Measurements from ENCODE around the gene SYNDIG1. TPM values are rescaled to one million over a fixed set of nuclear protein-coding genes. Genes with fewer than 3 reads are reported as not detected.

SYNDIG1 gene
- total RNA-seq, 2 donors from 2014 or later = not detected

DNA sequence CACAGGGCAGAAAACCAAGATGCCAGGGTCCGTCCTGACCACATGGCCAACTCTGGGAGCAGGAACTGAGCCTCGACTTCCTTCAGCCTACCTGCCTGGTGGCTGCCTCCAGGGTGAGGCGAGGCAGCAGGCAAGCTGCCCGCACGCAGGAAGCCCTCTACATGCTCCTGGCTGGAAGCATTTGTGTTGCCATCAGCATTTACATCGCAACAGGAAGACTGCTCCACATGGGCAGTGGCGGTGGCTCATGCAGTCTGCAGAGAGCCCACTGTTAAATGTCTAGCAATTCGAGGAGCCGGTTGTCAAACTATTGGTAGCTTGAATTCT is 233.8 kb downstream of the SYNDIG1 start:
- no peaks in the 10 kb centered on the region for H3K36me3 Mint-ChIP-seq
- H3K4me3 Mint-ChIP-seq = no peak overlapping the region
- no peaks in the 10 kb centered on the region for H3K9me3 Mint-ChIP-seq
- ATAC-seq = no peak
- no peak for DNase-seq (ENCODE audit: low spot score)
- peaks cover 4 to 10% of the 10 kb centered on the region in 2 donors for H3K27me3 Mint-ChIP-seq
- H3K27ac Mint-ChIP-seq = no peak overlapping the region
- H3K4me1 Mint-ChIP-seq (ENCODE audit: low read depth in 2 of 2) = no peaks in the 10 kb centered on the region

DNA sequence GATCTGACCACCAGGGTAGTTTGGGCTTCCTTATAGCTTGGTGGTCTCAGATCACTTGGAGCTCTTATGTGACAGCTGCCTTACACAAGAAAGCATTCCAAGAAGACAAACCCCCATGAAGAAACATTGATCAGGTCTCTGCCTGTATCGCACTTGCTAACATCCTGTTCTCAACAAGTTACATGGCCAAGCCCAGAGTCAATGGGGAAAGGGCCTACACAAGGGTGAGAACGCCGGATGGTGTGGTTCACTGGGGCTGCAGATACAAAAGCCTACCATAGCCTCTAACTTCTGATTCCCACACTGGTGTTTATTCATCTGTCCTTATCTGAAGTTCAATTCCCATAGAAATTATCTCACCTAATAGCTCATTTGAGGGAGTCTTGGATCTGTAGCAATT is 235.5 kb downstream of the SYNDIG1 start:
- Mint-ChIP-seq H3K27me3 (peaks cover 6 to 15% of the 10 kb centered on the region in 2 donors), H3K27ac (no peak overlapping the region), H3K4me3 (no peak overlapping the region), H3K4me1 (ENCODE audit: low read depth in 2 of 2) (no peaks in the 10 kb centered on the region), H3K9me3 (no peaks in the 10 kb centered on the region), H3K36me3 (no peaks in the 10 kb centered on the region)
- ATAC-seq (no peak), DNase-seq (ENCODE audit: low spot score) (no peak)

DNA sequence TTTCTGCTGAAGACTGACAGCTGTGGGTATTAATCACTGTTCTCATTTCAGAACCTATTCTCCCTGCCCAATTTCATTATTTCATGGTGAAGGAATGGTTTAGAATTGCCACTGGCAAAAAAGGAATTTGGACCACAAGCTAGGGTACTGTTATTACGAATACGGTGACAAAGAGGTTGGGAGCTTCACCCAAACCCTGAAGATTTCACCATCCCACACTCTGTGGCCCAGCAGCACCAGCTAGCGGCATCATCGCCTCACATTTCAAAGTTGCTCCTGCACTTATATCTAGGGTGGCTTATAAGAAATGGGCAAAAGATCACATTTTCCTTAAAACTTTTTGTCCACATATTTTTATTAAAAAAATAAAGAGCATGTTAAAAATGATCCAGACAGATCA is 236.1 kb downstream of the SYNDIG1 start:
- H3K4me3 Mint-ChIP-seq = no peak overlapping the region
- DNase-seq (ENCODE audit: low spot score) = no peak
- H3K36me3 Mint-ChIP-seq = no peaks in the 10 kb centered on the region

DNA sequence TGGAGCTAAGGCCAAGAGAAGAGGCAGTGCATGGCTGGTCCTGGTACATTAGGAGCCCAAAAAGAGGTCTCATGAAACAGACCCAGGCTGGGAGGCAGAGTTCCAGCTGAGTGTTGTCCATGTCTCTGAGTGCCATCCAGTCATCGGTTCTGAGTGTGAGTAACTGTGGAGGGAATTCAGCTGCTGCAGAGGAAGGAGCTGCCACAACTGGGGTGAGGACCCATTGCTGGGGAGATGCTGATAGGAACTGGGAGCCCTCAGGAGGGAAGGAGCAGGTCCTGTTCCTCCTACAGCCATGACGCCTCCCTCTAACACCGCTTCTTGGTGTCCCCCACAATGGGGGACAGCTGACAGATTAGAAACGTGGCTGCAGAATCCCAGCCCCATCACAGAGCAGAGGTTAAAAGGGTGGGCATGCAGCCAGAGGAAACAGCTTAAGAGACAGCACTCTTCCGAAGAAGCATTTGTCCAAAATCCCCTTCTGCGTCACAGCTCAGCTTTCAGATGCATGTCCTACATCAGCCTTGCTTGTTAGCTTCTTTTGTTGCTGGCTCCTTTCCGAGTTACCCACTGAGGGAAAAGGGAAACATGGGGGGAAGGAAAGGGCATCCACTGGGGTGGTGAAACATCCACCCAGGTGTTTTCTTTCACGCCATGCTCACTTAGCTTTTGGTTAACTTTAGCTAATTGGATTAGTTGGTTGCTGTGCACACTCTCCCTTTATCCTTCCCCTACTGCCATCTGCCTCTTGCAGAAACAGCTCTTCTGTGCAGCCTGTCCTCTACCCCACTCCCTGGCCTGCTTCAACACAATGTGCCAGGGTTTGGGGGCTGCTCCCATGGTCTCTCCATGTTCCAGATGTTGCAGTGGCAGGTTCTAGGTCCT is 239.2 kb downstream of the SYNDIG1 start:
- H3K27ac Mint-ChIP-seq = no peak overlapping the region
- H3K9me3 Mint-ChIP-seq = no peaks in the 10 kb centered on the region
- ATAC-seq = peak in 1 of 2 donors; percentile 48
- DNase-seq (ENCODE audit: low spot score) = no peak
- H3K36me3 Mint-ChIP-seq = peaks cover 6% of the 10 kb centered on the region
- no peak overlapping the region for H3K4me3 Mint-ChIP-seq
- no peaks in the 10 kb centered on the region for H3K4me1 Mint-ChIP-seq (ENCODE audit: low read depth in 2 of 2)
- H3K27me3 Mint-ChIP-seq = peaks cover 14 to 41% of the 10 kb centered on the region in 2 donors

More for the DNA sequence above, 236.1 kb downstream of the SYNDIG1 start:
- no peak for ATAC-seq
- Mint-ChIP-seq H3K4me1 (ENCODE audit: low read depth in 2 of 2) (no peaks in the 10 kb centered on the region), H3K27me3 (peaks cover 6 to 20% of the 10 kb centered on the region in 2 donors), H3K27ac (no peak overlapping the region), H3K9me3 (no peaks in the 10 kb centered on the region)

Measured in natural killer cell treated with Interleukin-12 subunit alpha and Interleukin-12 subunit beta and Interleukin-15 and Interleukin-18, amount 100 ng/mL, for 72 hours (primary cell).